Measurements from ENCODE around the gene KLK15. TPM values are rescaled to one million over a fixed set of nuclear protein-coding genes. Genes with fewer than 3 reads are reported as not detected.

Gene KLK15
- total RNA-seq, 1 donor from 2014 or later = not detected

- no peak for DNase-seq (ENCODE audit: extremely low read depth, low read depth, low spot score)
Observed at GRCh38 chr19:50779504-50780457, 53.6 kb downstream of the KLK15 start.

- no peak for DNase-seq (ENCODE audit: extremely low read depth, low read depth, low spot score)
Observed at GRCh38 chr19:50778906-50779430, 54.4 kb downstream of the KLK15 start.

- no peak for DNase-seq (ENCODE audit: extremely low read depth, low read depth, low spot score)
Observed at GRCh38 chr19:50777830-50778303, 55.5 kb downstream of the KLK15 start.

- DNase-seq (ENCODE audit: extremely low read depth, low read depth, low spot score) = no peak
Observed at GRCh38 chr19:50777261-50777660, 56.1 kb downstream of the KLK15 start.

GRCh38 chr19:50776131-50776530, 57.2 kb downstream of the KLK15 start:
- DNase-seq (ENCODE audit: extremely low read depth, low read depth, low spot score) = no peak

Other genes with a start within 250 kb of the KLK15 start
- 0.53 and 0.82 TPM in 2 replicates for gene SYT3, start 193.7 kb downstream of the KLK15 start, total RNA-seq
- 3.1 and 9.0 TPM in 2 replicates for gene C19orf81, start 184.1 kb downstream of the KLK15 start, total RNA-seq
- 1.2 and 2.0 TPM in 2 replicates for gene SHANK1, start 113.8 kb downstream of the KLK15 start, total RNA-seq
- 14.4 and 16.2 TPM in 2 replicates for gene CLEC11A, start 110.2 kb downstream of the KLK15 start, total RNA-seq
- gene GPR32, start 63.1 kb downstream of the KLK15 start, total RNA-seq = not detected in 2 replicates
- not detected in 2 replicates for gene ACP4, start 43.2 kb downstream of the KLK15 start, total RNA-seq
- gene KLK1, start 9.8 kb downstream of the KLK15 start, total RNA-seq = not detected in 2 replicates
- gene KLK3, start 21.3 kb upstream of the KLK15 start, total RNA-seq = not detected in 2 replicates
- gene KLK2, start 39.9 kb upstream of the KLK15 start, total RNA-seq = not detected in 2 replicates
- not detected in 2 replicates for gene KLK4, start 77.8 kb upstream of the KLK15 start, total RNA-seq
- gene KLK5, start 119.5 kb upstream of the KLK15 start, total RNA-seq = not detected in 2 replicates
- gene KLK6, start 136.0 kb upstream of the KLK15 start, total RNA-seq = not detected in 2 replicates
- not detected in 2 replicates for gene KLK7, start 150.3 kb upstream of the KLK15 start, total RNA-seq
- gene KLK8, start 168.0 kb upstream of the KLK15 start, total RNA-seq = not detected in 2 replicates
- gene KLK10, start 186.1 kb upstream of the KLK15 start, total RNA-seq = not detected in 2 replicates
- not detected in 2 replicates for gene KLK11, start 193.0 kb upstream of the KLK15 start, total RNA-seq
- not detected in 2 replicates for gene KLK12, start 201.4 kb upstream of the KLK15 start, total RNA-seq
- not detected in 2 replicates for gene KLK13, start 231.5 kb upstream of the KLK15 start, total RNA-seq
- not detected in 2 replicates for gene KLK14, start 249.3 kb upstream of the KLK15 start, total RNA-seq

Measured in glomerular endothelial cell (primary cell).